K562 (cell line): Measurements from ENCODE around the gene TRMT112. TPM values are rescaled to one million over a fixed set of nuclear protein-coding genes. Genes with fewer than 3 reads are reported as not detected.

Experiments used
- CCAR2 ChIP-seq: fragments of 200-400 bp; formaldehyde crosslinking; IDR thresholded peaks from 2 replicates; pipeline ENCODE4 v1.6.1; 2017; ENCODE audit warnings: mild to moderate bottlenecking, low read depth, low read length
- ETV6 ChIP-seq, 3 experiments: fragments of 150-350 bp in 1 of 3; sonication (generic) in 1 of 3; formaldehyde crosslinking in 1 of 3; IDR thresholded peaks; 2 replicates each; pipeline versions ENCODE4 v1.6.1 to v1.8.0; 2014 to 2022; ENCODE audit warnings: borderline replicate concordance in 2 of 3, low read depth in 2 of 3, antibody characterized with exemption in 1 of 3, low read length in 1 of 3, mild to moderate bottlenecking in 1 of 3, missing genetic modification reagents in 1 of 3
- KHSRP ChIP-seq: fragments of 450-650 bp; IDR thresholded peaks from 2 replicates; pipeline ENCODE4 v1.6.1; 2017
- NBN ChIP-seq: fragments of 450-650 bp; IDR thresholded peaks from 2 replicates; pipeline ENCODE4 v1.6.1; 2016; ENCODE audit warnings: low read depth, mild to moderate bottlenecking
- NCOA2 ChIP-seq, 2 experiments: fragments of 450-650 bp; IDR thresholded peaks; 2 replicates each; pipeline ENCODE4 v1.6.1; 2018; ENCODE audit warnings: mild to moderate bottlenecking in 2 of 2, moderate library complexity in 1 of 2; ENCODE audit not compliant: partially characterized antibody in 2 of 2
- POLR2B ChIP-seq: fragments of 450-650 bp; IDR thresholded peaks from 2 replicates; pipeline ENCODE4 v1.6.1; 2018; ENCODE audit warnings: low read depth; ENCODE audit not compliant: partially characterized antibody
- RFX1 ChIP-seq: fragments of 450-650 bp; IDR thresholded peaks from 2 replicates; pipeline ENCODE4 v1.6.1; 2016; ENCODE audit warnings: mild to moderate bottlenecking, moderate library complexity
- SNIP1 ChIP-seq: fragments of 450-650 bp; IDR thresholded peaks from 2 replicates; pipeline ENCODE4 v1.7.1; 2017; ENCODE audit warnings: low read depth, mild to moderate bottlenecking
- STAT5B ChIP-seq: fragments of 250-450 bp; sonication (Bioruptor Pico); IDR thresholded peaks from 2 replicates; pipeline ENCODE4 v1.8.0; 2021; ENCODE audit warnings: mild to moderate bottlenecking, inconsistent platforms
- TEAD4 ChIP-seq, 2 experiments: sonication (generic) in 1 of 2; formaldehyde crosslinking in 1 of 2; IDR thresholded peaks; 2 replicates each; pipeline versions ENCODE4 v1.6.1 to v1.8.0; 2012 to 2022; ENCODE audit warnings: borderline replicate concordance in 1 of 2, inconsistent platforms in 1 of 2, low read length in 1 of 2, mild to moderate bottlenecking in 1 of 2, missing genetic modification reagents in 1 of 2
- ZBTB40 ChIP-seq, 2 experiments: fragments of 450-650 bp in 1 of 2; sonication (generic) in 1 of 2; formaldehyde crosslinking in 1 of 2; IDR thresholded peaks; 2 replicates each; pipeline versions ENCODE4 v1.7.1 to v1.9.0; 2016 to 2022; ENCODE audit warnings: inconsistent platforms in 1 of 2, mild to moderate bottlenecking in 1 of 2, missing genetic modification reagents in 1 of 2
- ZNF431 ChIP-seq: sonication (generic); formaldehyde crosslinking; IDR thresholded peaks from 2 replicates; pipeline ENCODE4 v1.8.0; 2022; ENCODE audit warnings: mild to moderate bottlenecking, missing genetic modification reagents
- ZNF561 ChIP-seq: fragments of 450-650 bp; formaldehyde crosslinking; conservative IDR thresholded peaks from 2 replicates; pipeline ENCODE4 v1.4.0; 2020; ENCODE audit warnings: mild to moderate bottlenecking, moderate library complexity
- polyA plus RNA-seq, 8 experiments: library from polyadenylated mRNA; depleted of rRNA in 4 of 8; stranded (reverse) in 5 of 8; unstranded in 3 of 8; fragments of >200 nt; fragmentation: Nextera tagmentation in 2 of 8; fragmentation: Illumina TruSeq in 1 of 8; extraction: Ambion mirVana in 2 of 8; extraction: Trizol in 1 of 8; gene quantifications; 2 replicates each; pipeline versions ENCODE4 v1.2.1 to v1.2.3, GENCODE V29; 2011 to 2014; ENCODE audit warnings: inconsistent platforms in 1 of 8, missing spikeins in 1 of 8
- total RNA-seq, 7 experiments: library from RNA; depleted of rRNA in 6 of 7; stranded (reverse); fragments of >200 nt in 6 of 7; fragmentation: Illumina TruSeq in 2 of 7; extraction: Trizol in 2 of 7; gene quantifications; 2 replicates each; pipeline versions ENCODE4 v1.2.1 to v1.2.3, GENCODE V29; 2011 to 2021; ENCODE audit warnings: low replicate concordance in 1 of 7
- TF ChIP-seq, protein P1 (sequence below), 3 experiments: IDR thresholded peaks in 2 of 3; conservative IDR thresholded peaks in 1 of 3; 2 replicates each; pipeline ENCODE4 v1.5.1; 2011 to 2012; ENCODE audit warnings: low read length in 3 of 3, mild to moderate bottlenecking in 3 of 3, control low read depth in 2 of 3, improper control_type of control experiment in 1 of 3, inconsistent platforms in 1 of 3, low read depth in 1 of 3, mixed read lengths in 1 of 3, moderate library complexity in 1 of 3; ENCODE audit not compliant: insufficient read depth in 2 of 3

TRMT112 gene
- total and polyA plus RNA-seq, 9 of the 15 experiments (the other 6 are each of a cell fraction or from before 2014, with no cell fraction given) = 162 to 444 (median 300) TPM

GRCh38 chr11:64304316-64305072 is 12.9 kb downstream of the TRMT112 start (continued):
- TF ChIP-seq ZBTB40 (IDR thresholded peaks at IDR 0.05) (0 out of 2 replicates have a peak, but pooled peaks have one; percentile 27), ZBTB40 (CRISPR knock-in tag; IDR thresholded peaks at IDR 0.05) (no peak), TEAD4 (IDR thresholded peaks at IDR 0.05; ENCODE audit: low read length) (no peak), TEAD4 (CRISPR knock-in tag; IDR thresholded peaks at IDR 0.05; ENCODE audit: borderline replicate concordance) (no peak), NCOA2 (IDR thresholded peaks at IDR 0.05; ENCODE audit: partially characterized antibody in 2 of 2) (no peak), KHSRP (no peak), CCAR2 (no peak), RFX1 (no peak), STAT5B (CRISPR knock-in tag) (no peak), ZNF561 (CRISPR knock-in tag) (no peak), ZNF431 (CRISPR knock-in tag) (peak; percentile 70; the same call in 1 of the 2 replicates), NBN (no peak), POLR2B (peak; percentile 55), ETV6 (IDR thresholded peaks at IDR 0.05; ENCODE audit: borderline replicate concordance in 1 of 2, low read depth in 2 of 2, low read length in 1 of 2) (no peak), ETV6 (CRISPR knock-in tag; IDR thresholded peaks at IDR 0.05; ENCODE audit: borderline replicate concordance) (no peak), SNIP1 (no peak)
- TF ChIP-seq, protein P1, sequence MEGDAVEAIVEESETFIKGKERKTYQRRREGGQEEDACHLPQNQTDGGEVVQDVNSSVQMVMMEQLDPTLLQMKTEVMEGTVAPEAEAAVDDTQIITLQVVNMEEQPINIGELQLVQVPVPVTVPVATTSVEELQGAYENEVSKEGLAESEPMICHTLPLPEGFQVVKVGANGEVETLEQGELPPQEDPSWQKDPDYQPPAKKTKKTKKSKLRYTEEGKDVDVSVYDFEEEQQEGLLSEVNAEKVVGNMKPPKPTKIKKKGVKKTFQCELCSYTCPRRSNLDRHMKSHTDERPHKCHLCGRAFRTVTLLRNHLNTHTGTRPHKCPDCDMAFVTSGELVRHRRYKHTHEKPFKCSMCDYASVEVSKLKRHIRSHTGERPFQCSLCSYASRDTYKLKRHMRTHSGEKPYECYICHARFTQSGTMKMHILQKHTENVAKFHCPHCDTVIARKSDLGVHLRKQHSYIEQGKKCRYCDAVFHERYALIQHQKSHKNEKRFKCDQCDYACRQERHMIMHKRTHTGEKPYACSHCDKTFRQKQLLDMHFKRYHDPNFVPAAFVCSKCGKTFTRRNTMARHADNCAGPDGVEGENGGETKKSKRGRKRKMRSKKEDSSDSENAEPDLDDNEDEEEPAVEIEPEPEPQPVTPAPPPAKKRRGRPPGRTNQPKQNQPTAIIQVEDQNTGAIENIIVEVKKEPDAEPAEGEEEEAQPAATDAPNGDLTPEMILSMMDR (IDR thresholded peaks at IDR 0.05 in 2 of 3, conservative IDR thresholded peaks at IDR 0.05 in 1 of 3; ENCODE audit: insufficient read depth in 2 of 3, low read depth in 1 of 3, low read length in 3 of 3) = peak; percentile 84 to 94 (median 87)
